Lower leg skin (tissue), 3 donors: ENCODE measurements around the gene NT5DC4.

Experiments used
- CTCF ChIP-seq, 3 donors: fragments of 450-650 bp; IDR thresholded peaks; one replicate each; pipeline ENCODE4 v1.5.1; 2016; ENCODE audit warnings: antibody characterized with exemption in 3 of 3, mild to moderate bottlenecking in 3 of 3, moderate library complexity in 2 of 3
- POLR2A ChIP-seq, 2 donors: fragments of 450-650 bp; IDR thresholded peaks; one replicate each; pipeline ENCODE4 v1.6.1; 2016 to 2017; ENCODE audit warnings: antibody characterized with exemption in 2 of 2, mild to moderate bottlenecking in 1 of 2, moderate library complexity in 1 of 2

- TF ChIP-seq CTCF (IDR thresholded peaks at IDR 0.05) (no peak), POLR2A (IDR thresholded peaks at IDR 0.05) (no peak)
These were observed 49.0 kb upstream of the NT5DC4 start for GRCh38 chr2:112671801-112672200.
